Measurements from ENCODE around the gene SGIP1. TPM values are rescaled to one million over a fixed set of nuclear protein-coding genes. Genes with fewer than 3 reads are reported as not detected.

Gene SGIP1
- polyA plus RNA-seq, 1 experiment: 110 TPM

DNA sequence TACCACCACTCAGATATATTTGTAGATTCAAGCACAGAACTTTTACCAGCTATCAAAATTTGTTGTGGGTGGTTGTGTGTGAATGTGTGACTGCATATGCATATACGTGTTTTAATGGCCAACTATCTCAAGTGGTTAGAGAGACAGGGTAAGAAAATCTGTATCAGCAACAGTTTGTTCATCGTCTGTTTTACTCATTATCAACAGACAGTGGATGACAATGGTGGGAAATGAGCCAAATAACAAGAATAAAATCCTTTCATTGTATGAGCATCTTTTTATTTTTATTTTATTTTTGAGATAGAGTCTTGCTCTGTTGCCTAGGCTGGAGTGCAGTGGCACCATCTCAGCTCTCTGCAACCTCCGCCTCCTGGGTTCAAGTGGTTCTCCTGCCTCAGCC lies 195.6 kb downstream of the SGIP1 start:
- ChIA-PET POLR2A (no interaction called here), CTCF (no interaction called here)
- TF ChIP-seq, protein P1, sequence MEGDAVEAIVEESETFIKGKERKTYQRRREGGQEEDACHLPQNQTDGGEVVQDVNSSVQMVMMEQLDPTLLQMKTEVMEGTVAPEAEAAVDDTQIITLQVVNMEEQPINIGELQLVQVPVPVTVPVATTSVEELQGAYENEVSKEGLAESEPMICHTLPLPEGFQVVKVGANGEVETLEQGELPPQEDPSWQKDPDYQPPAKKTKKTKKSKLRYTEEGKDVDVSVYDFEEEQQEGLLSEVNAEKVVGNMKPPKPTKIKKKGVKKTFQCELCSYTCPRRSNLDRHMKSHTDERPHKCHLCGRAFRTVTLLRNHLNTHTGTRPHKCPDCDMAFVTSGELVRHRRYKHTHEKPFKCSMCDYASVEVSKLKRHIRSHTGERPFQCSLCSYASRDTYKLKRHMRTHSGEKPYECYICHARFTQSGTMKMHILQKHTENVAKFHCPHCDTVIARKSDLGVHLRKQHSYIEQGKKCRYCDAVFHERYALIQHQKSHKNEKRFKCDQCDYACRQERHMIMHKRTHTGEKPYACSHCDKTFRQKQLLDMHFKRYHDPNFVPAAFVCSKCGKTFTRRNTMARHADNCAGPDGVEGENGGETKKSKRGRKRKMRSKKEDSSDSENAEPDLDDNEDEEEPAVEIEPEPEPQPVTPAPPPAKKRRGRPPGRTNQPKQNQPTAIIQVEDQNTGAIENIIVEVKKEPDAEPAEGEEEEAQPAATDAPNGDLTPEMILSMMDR (IDR thresholded peaks at IDR 0.05; ENCODE audit: low read depth, low read length): no peak
- H3K27ac ChIP-seq (ENCODE audit: low read depth, low read length): no peak overlapping the region
- H3K9me3 ChIP-seq (ENCODE audit: control insufficient read depth, insufficient read depth, low read length): no peaks in the 10 kb centered on the region
- DNase-seq (ENCODE audit: low read depth, low spot score): no peak
- H3K4me3 ChIP-seq (ENCODE audit: low read depth, low read length): no peak overlapping the region
- H3K27me3 ChIP-seq (ENCODE audit: control insufficient read depth, insufficient read depth, low read length): no peaks in the 10 kb centered on the region

DNA sequence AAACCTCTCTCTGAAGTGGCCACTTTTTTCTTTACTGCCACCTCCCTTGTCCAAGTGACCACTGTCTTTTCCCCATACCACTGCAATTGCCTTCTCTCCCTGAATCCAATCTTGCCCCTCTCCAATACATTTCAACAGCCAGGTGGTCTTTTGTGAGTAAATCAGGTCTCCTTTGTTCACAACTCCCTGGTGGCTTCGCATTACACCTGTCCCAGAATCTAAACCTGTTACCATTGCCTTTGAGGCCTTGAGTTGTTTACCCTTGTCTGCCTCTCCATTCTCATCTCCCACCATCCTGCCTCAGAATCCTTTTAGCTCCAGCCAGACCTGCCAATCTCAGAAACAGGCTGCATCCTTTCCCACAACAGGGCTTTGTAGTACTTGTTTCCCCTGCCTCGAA lies 196.5 kb downstream of the SGIP1 start:
- DNase-seq (ENCODE audit: low read depth, low spot score): no peak
- CTCF ChIA-PET: no interaction called here

DNA sequence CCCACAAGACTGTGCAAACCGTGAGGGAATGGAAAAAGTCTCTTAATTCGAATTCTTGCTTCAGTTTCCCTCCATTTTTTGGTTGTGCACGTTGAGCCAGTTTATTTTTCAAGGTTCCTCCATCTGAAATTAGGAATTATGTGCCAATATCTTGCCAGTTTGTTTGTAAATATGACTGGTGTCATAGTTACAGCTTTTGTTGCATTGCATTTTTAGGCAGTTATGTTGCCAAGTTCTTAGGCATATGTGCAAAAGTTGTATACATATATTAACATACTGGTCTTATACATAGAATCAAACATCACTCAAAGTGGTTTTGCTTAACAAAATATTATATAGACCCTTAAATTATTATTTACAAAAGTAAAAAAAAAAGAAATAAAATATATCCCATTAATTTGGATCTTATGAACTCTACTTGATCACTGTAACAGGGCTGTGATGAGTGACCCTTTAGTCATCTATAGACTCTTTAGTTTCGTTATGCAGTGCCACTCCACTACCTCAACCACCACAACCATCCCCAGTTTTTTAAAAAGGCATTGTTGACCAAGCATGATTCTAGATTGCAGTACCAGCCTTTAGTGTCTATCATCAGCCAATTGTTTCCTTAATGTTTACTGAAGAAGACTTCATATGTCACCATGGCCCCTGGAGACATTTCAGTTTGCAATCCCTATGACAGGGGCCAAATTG lies 197.4 kb downstream of the SGIP1 start:
- DNase-seq (ENCODE audit: low read depth, low spot score): no peak
- Histone ChIP-seq H3K9me3 (ENCODE audit: control insufficient read depth, insufficient read depth, low read length) (no peaks in the 10 kb centered on the region), H3K27ac (ENCODE audit: low read depth, low read length) (no peak overlapping the region), H3K4me3 (ENCODE audit: low read depth, low read length) (no peak overlapping the region), H3K27me3 (ENCODE audit: control insufficient read depth, insufficient read depth, low read length) (no peaks in the 10 kb centered on the region)
- ChIA-PET CTCF (no interaction called here), POLR2A (no interaction called here)
- TF ChIP-seq, protein P1 (IDR thresholded peaks at IDR 0.05; ENCODE audit: low read depth, low read length): no peak

More for the DNA sequence above, 196.5 kb downstream of the SGIP1 start:
- Histone ChIP-seq H3K27me3 (ENCODE audit: control insufficient read depth, insufficient read depth, low read length) (no peaks in the 10 kb centered on the region), H3K4me3 (ENCODE audit: low read depth, low read length) (no peak overlapping the region), H3K27ac (ENCODE audit: low read depth, low read length) (no peak overlapping the region), H3K9me3 (ENCODE audit: control insufficient read depth, insufficient read depth, low read length) (no peaks in the 10 kb centered on the region)
- POLR2A ChIA-PET: no interaction called here
- TF ChIP-seq, protein P1 (IDR thresholded peaks at IDR 0.05; ENCODE audit: low read depth, low read length): no peak

- no peaks in the 10 kb centered on the region for H3K9me3 ChIP-seq (ENCODE audit: control insufficient read depth, insufficient read depth, low read length)
- no peak overlapping the region for H3K4me3 ChIP-seq (ENCODE audit: low read depth, low read length)
- ChIA-PET POLR2A (no interaction called here), CTCF (interaction anchor here (0.9 to 1.0 kb wide), 2 partner anchors 10 to 13 kb away, joined by 3 read pairs; no protein-coding TSS in a partner anchor)
- DNase-seq (ENCODE audit: low read depth, low spot score): no peak
- H3K27ac ChIP-seq (ENCODE audit: low read depth, low read length): no peak overlapping the region
- TF ChIP-seq, protein P1 (IDR thresholded peaks at IDR 0.05; ENCODE audit: low read depth, low read length): no peak
- H3K27me3 ChIP-seq (ENCODE audit: control insufficient read depth, insufficient read depth, low read length): no peaks in the 10 kb centered on the region
Observed at GRCh38 chr1:66732407-66733166, 198.6 kb downstream of the SGIP1 start.

All from AG04450 (cell line).